ENCODE measurements around the gene RFX6.

The RFX6 gene

DNA sequence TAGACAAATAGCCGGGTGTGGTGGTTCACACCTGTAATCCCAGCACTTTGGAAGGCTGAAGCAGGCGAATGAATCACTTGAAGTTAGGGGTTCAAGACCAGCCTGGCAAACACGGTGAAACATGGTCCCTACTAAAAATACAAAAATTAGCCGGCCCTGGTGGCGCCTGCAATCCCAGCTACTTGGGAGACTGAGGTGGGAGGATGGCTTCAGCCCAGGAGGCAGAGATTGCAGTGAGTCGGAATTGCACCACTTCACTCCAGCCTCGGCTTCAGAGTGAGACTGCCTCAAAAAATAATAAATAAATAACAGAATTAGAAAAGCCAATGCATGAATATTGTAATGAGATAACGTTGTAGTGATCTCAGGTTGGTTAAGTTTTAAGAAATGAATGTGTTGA is 61.3 kb downstream of the RFX6 start:
- no peaks in the 10 kb centered on the region for H3K36me3 Mint-ChIP-seq

DNA sequence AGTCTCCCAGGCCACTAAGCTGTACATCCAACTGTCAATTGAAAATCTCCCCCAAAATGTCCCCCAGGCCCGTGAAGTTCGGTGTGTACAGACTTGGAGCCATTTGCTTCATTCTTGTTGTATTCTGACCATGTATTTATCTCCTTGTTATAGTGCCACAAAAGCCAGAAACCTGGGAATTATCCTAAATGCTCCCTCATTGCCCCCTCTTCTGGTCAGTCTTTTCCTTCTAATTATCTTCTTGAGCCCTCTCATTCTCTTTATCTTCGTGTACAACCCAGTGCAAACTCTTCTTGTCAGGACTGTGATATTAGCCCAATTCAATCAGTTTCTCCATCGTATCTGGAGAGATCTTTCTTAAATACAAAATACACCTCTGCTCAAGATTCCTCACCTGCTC is 64.7 kb downstream of the RFX6 start:
- Mint-ChIP-seq H3K4me1 (no peaks in the 10 kb centered on the region), H3K4me3 (no peak overlapping the region), H3K27ac (no peak overlapping the region), H3K36me3 (no peaks in the 10 kb centered on the region), H3K9me3 (no peaks in the 10 kb centered on the region)
- no peak for ATAC-seq
- DNase-seq (ENCODE audit: low spot score in 2 of 2), result no peak

More for the DNA sequence above, 61.3 kb downstream of the RFX6 start:
- H3K4me3 Mint-ChIP-seq, result no peak overlapping the region
- H3K4me1 Mint-ChIP-seq, result no peaks in the 10 kb centered on the region
- H3K9me3 Mint-ChIP-seq, result no peaks in the 10 kb centered on the region
- DNase-seq (ENCODE audit: low spot score in 2 of 2), result no peak
- no peak overlapping the region for H3K27ac Mint-ChIP-seq
- ATAC-seq, result no peak

DNA sequence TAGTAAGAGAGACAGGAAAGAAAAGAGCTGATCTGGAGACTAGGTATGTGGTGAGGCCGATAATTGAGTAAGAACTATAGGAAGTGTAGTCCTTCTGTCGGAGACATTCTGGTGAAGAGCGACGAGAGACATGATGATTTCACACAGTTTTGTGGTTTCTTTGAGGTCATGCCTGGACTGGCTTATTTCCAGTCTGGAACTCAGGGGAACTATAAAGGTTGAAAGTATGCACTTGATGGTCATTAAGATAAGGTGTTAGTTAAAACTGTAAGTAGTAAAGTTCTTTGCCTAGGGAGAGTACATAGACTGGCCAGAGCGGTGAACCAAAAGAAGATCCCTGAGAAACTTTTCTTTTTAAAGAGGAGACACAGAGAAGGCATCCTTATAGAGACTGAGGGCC is 68.8 kb downstream of the RFX6 start:
- no peak for DNase-seq (ENCODE audit: low spot score in 2 of 2)
- Mint-ChIP-seq H3K4me1 (no peaks in the 10 kb centered on the region), H3K27ac (no peak overlapping the region), H3K36me3 (no peaks in the 10 kb centered on the region), H3K4me3 (no peak overlapping the region), H3K9me3 (no peaks in the 10 kb centered on the region)
- ATAC-seq, result no peak

DNA sequence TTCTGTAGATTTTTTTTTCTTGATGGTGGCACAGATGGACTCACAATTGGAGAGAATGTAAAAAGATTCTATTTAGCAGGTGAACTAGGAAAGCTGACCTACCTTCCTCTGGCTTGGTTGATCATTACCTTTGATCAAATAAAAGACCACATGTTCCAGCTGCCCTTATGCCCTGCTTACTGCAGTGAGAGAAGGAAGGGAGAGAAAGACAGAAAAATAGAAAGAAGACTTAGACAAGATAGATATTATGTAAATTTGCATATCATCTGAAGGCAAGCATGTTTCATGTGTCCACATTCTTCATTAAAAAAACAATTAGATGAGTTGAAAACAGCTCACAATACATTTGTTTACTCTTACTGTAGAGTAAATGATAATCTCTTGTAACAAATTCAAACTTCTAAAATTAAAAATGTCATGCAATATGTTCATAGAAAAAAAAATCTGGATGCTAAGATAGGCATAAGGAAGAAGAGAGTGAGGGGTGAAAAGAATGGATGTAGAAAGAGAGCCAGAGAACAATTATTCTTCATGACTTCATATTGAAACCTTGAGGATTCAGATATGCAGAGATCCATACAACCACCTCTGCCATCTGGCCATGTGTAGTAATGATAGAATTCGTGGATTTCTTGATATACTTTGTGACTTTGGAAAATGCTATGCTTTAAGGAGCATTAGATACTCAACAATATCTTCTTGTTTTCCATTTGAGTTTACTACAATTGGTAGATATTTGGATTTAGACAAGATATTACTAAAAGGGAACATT is 71.7 kb downstream of the RFX6 start:
- no peaks in the 10 kb centered on the region for H3K4me1 Mint-ChIP-seq
- ATAC-seq (no peak), DNase-seq (ENCODE audit: low spot score in 2 of 2) (no peak)
- no peaks in the 10 kb centered on the region for H3K36me3 Mint-ChIP-seq
- H3K4me3 Mint-ChIP-seq, result no peak overlapping the region
- no peak overlapping the region for H3K27ac Mint-ChIP-seq
- H3K9me3 Mint-ChIP-seq, result no peaks in the 10 kb centered on the region

DNA sequence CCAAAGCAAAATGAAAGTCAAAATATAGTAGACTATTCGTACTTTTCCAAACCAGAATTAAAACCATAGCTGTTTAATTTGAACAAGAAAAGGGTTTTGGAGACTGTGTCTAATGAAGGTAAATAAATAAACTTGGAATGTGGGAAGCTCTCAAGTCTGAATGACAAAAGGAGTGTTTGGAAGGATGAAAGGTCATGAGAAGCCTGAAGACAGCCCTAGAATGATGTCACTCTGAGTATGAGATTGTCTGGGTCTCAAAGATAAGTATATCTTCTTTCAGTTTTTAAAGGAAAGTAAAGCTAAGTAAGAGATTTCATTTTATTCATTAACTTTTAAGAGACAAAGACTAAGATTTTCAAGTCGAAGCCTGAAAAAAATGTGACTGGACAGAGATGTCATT is 72.9 kb downstream of the RFX6 start:
- Mint-ChIP-seq H3K36me3 (no peaks in the 10 kb centered on the region), H3K27ac (no peak overlapping the region), H3K9me3 (no peaks in the 10 kb centered on the region), H3K4me3 (no peak overlapping the region), H3K4me1 (no peaks in the 10 kb centered on the region)
- no peak for ATAC-seq
- DNase-seq (ENCODE audit: low spot score in 2 of 2), result no peak

DNA sequence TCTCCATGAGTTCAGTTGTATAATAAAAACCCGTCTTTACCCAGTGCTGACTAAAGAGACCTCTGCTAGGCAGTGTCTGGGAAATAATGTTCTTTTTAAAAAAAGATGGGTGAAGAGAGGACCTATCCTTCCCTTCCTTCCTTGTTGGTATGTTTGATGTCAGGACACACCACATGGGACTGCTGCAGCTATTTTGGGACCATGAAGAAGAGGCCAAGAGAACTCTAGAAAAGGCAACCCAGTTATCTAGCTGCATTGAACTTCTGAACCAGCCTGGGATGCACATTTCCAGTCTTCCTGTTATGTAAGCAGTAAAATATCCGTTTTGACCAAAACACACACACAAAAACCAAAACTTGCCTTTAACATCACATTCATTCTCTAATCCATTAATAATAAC is 77.3 kb downstream of the RFX6 start:
- no peak overlapping the region for H3K4me3 Mint-ChIP-seq
- no peaks in the 10 kb centered on the region for H3K36me3 Mint-ChIP-seq
- no peak for ATAC-seq
- DNase-seq (ENCODE audit: low spot score in 2 of 2), result no peak
- peaks cover 3% of the 10 kb centered on the region for H3K9me3 Mint-ChIP-seq
- H3K27ac Mint-ChIP-seq, result no peak overlapping the region
- no peaks in the 10 kb centered on the region for H3K4me1 Mint-ChIP-seq

DNA sequence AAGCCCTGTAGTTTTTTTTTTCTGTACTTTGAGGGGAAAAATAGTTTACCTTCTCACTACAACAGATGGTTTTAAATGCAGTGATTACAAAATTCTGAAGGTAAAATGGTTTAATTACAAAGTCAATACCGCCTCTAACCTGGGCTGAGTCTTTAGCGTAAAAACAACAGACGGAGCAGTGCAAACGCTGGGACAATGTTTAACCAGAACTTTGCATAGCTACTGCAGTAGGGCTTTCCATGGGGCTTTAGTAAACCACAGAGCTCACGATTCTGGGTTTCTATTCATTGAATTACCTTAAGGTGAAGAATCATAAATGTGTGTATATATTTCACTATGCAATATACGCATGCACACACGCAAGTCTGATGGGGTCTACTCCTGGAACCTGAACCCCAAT is 77.9 kb downstream of the RFX6 start:
- ATAC-seq (no peak), DNase-seq (ENCODE audit: low spot score in 2 of 2) (no peak)
- Mint-ChIP-seq H3K4me3 (no peak overlapping the region), H3K36me3 (no peaks in the 10 kb centered on the region), H3K4me1 (no peaks in the 10 kb centered on the region), H3K9me3 (peaks cover 3% of the 10 kb centered on the region), H3K27ac (no peak overlapping the region)

DNA sequence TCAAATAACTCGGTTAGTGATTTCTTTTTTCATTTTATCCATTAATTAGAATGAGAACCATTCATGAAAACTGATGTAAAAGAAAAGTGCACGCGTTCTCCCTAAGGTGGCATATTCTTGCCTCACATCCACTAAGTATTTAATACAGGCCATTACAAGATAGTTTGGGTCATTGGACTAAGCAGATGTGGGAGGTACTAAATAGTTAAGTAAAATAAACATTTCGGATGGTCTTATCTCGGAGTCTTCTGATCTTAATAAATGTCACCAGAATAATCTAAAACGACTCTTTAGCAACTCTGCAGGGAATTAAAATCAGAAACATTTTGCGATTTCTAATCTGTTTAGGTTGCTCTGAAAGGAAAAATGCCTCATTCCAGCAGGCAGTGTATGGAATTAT is 78.7 kb downstream of the RFX6 start:
- Mint-ChIP-seq H3K4me3 (no peak overlapping the region), H3K9me3 (peaks cover 3% of the 10 kb centered on the region)

DNA sequence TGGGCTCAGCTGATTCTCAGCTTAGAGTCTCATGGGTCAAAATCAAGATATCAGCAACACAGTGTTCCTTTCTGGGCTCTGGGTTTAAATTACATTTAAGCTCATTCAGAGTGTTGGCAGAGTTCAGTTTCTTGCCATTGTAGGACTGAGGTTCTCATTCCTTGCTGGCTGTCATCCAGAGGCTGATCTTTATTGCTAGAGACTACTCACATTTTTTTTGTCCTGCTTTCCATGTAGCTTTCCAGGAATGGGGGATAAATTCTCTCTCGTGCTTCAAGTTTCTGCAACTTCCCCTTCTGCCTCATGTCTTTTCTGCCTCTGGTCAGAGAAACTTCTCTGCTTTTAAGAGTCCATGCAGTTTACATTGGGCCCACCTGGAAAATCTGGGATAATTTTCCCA is 86.9 kb downstream of the RFX6 start:
- Mint-ChIP-seq H3K9me3 (no peaks in the 10 kb centered on the region), H3K27ac (no peak overlapping the region), H3K36me3 (no peaks in the 10 kb centered on the region), H3K4me3 (no peak overlapping the region), H3K4me1 (no peaks in the 10 kb centered on the region)
- no peak for ATAC-seq
- no peak for DNase-seq (ENCODE audit: low spot score in 2 of 2)

More for the DNA sequence above, 78.7 kb downstream of the RFX6 start:
- DNase-seq (ENCODE audit: low spot score in 2 of 2), result no peak
- Mint-ChIP-seq H3K4me1 (no peaks in the 10 kb centered on the region), H3K36me3 (no peaks in the 10 kb centered on the region), H3K27ac (no peak overlapping the region)
- ATAC-seq, result no peak

DNA sequence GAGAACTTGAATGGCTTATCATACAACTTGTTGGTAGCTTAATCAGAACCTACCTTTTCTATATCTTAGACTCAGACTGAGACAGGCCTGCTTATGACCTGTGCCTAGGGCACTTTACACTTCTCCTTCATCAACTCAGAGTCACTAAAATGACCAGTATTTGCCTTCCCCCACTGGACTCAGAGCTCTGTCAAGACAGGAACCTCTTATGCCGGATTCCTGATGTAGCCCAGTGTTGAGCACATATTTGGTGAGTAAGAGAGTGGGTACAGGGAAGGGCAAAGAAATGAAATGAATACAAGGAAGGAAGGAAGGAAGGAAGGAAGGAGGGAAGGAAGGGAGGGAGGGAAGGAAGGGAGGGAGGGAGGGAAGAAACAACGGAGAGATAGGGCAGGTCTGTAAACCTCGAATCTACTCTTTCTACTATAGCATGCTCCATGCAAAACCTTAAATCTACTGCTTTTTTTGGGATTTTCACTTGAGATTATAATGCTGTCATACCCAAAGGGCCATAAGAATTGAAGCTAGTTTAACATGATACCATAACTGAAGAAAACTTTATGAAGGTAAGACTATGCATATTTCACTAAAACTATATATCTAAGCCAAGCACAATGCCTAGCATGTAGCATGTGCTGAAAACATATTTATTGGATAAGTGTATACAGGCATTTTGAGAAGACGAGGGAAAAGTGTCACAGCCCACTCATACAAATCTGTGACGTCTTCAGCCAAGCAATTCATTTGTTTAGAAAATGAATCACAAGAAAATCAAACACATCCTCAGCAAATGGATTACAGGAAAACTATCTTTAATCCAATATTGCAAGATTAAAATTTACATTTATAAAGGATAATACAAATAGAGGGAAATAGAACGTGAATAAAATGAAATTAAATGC is 89.9 kb downstream of the RFX6 start:
- no peak overlapping the region for H3K4me3 Mint-ChIP-seq
- ATAC-seq (no peak), DNase-seq (ENCODE audit: low spot score in 2 of 2) (no peak)
- H3K4me1 Mint-ChIP-seq, result no peaks in the 10 kb centered on the region
- no peak overlapping the region for H3K27ac Mint-ChIP-seq
- H3K36me3 Mint-ChIP-seq, result no peaks in the 10 kb centered on the region
- no peaks in the 10 kb centered on the region for H3K9me3 Mint-ChIP-seq

DNA sequence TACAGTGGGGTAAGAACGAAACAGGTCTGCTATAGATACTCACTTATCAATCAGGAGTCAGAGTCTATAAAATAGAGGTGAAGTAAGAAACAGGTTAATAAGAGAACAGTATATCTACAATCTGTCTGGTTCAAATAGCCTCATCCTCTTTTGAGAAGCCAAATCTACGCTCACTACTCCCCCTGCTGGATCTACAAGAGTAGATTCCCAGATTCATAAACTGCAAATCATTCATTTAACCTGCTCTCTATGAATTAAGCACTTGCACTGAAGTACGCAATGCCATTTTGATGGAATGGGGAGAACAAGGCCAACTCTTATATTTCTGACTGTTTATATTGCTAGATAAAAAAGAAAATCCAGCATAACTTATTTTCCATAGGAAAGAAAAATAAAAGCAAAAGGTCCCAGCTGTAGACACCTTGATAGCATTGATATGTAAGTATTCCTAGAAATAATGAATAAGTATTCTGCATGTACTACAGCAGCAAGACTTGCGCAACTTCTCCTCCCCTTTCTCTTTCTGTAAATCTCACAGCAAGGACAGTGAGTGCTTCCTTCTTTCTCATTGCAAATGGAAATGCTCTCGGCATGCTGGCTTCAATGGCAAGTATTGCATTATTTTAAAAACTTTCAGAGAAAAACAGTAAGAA is 92.3 kb downstream of the RFX6 start:
- H3K36me3 Mint-ChIP-seq, result no peaks in the 10 kb centered on the region
- ATAC-seq (peak; percentile 52), DNase-seq (ENCODE audit: low spot score in 2 of 2) (no peak)
- H3K9me3 Mint-ChIP-seq, result no peaks in the 10 kb centered on the region
- H3K4me3 Mint-ChIP-seq, result no peak overlapping the region
- H3K27ac Mint-ChIP-seq, result no peak overlapping the region
- H3K4me1 Mint-ChIP-seq, result no peaks in the 10 kb centered on the region

DNA sequence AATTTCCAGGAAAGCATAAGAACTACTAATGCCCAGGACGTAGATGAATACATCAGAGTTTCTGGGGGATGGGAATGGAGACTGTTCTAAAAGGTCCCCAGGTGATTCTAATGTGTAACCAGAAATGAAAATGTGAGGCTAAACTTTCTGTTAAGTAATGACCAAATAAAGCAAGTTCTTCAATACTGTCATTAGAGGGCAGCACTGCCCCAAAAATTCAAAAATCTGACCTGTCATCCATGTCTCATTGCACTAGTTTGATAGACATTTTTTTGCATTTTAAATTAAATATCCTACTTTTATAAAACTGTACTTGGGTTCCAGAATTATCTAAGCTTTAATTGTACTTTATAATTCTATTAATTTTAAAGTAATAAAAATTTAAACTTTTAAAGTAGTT is 94.9 kb downstream of the RFX6 start:
- DNase-seq (ENCODE audit: low spot score in 2 of 2) (no peak), ATAC-seq (no peak)
- no peaks in the 10 kb centered on the region for H3K4me1 Mint-ChIP-seq
- no peak overlapping the region for H3K27ac Mint-ChIP-seq
- no peaks in the 10 kb centered on the region for H3K36me3 Mint-ChIP-seq
- no peak overlapping the region for H3K4me3 Mint-ChIP-seq
- H3K9me3 Mint-ChIP-seq, result no peaks in the 10 kb centered on the region

DNA sequence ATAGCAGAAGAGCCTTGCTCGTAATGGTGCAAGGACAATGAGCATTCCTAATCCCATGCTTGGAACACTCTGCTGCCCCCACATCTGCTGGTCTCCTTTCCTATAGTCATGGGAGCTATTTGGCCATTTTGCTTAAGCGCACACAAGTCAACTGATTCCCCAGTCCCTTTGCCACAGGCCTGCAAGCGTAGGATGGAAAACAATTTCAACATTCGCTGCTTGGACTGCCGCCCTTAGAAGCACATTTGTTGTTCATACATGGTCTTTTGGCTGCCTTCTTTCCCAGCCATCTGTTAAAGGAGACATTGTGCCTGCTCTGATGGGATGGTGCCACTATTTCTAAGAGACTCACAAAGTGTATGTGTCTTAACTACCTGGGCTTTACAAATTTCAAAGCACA is 96.9 kb downstream of the RFX6 start:
- H3K27ac Mint-ChIP-seq, result no peak overlapping the region
- no peaks in the 10 kb centered on the region for H3K36me3 Mint-ChIP-seq
- ATAC-seq (no peak), DNase-seq (ENCODE audit: low spot score in 2 of 2) (no peak)
- no peaks in the 10 kb centered on the region for H3K9me3 Mint-ChIP-seq
- no peaks in the 10 kb centered on the region for H3K4me1 Mint-ChIP-seq
- H3K4me3 Mint-ChIP-seq, result no peak overlapping the region

DNA sequence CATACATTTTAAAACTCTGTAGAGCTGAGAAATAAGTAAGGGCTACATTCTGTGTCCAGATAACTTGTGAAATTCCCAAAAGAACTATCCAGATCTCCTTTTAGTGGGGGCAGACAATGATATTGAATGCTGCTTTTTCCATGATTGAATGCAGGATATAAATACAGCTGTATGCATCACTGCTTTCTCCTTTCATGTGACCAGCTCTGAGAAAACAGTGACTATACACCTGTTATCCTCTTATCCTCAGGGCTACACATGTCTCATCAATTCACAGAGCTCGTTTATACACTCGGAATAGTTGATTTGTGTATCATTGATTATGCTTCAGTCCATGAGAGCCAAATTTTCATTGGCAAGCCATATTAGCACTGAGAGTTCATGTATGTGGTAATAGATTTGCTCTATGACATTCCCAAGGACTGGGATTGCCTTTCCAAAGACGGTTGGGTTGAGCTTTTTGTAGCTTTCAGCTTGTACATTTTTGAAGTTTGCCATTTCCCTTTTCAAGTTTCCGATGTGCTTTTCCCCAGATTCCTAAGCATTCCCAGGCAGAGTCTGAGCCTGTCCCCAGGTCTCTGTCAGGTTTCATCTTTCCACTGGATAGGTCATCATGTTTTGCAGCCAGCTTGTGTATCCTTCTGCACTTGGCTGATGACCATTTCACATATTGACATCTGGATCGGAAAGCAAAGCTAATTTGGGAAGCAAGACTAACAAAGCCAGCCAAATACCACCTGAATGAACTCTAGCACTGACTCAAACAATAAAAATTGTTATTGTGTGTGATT is 97.7 kb downstream of the RFX6 start:
- DNase-seq (ENCODE audit: low spot score in 2 of 2) (no peak), ATAC-seq (no peak)
- H3K27ac Mint-ChIP-seq, result no peak overlapping the region
- no peaks in the 10 kb centered on the region for H3K9me3 Mint-ChIP-seq
- H3K4me1 Mint-ChIP-seq, result no peaks in the 10 kb centered on the region
- no peaks in the 10 kb centered on the region for H3K36me3 Mint-ChIP-seq
- H3K4me3 Mint-ChIP-seq, result no peak overlapping the region

DNA sequence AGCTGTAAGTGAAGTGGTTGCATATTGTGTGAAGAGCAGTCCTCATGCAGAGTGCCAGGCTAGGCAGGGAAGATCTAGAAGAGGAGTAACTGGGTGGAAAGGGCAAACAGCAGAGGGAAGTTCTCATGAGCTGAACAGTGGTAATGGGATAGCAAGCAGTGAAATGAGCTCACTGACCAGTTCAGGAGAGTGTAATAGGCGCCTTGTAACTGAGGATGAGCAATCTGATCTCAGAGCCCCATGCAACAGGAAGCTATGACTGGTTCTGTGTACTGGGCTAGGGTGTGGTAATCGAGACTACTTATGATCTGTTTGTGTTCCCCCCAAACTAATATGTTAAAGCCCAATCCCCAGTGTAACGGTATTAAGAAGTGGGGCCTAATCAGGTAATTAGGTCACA is 98.6 kb downstream of the RFX6 start:
- no peak overlapping the region for H3K4me3 Mint-ChIP-seq
- no peaks in the 10 kb centered on the region for H3K36me3 Mint-ChIP-seq
- ATAC-seq, result peak; percentile 59
- no peaks in the 10 kb centered on the region for H3K9me3 Mint-ChIP-seq
- DNase-seq (ENCODE audit: low spot score in 2 of 2), result no peak
- no peak overlapping the region for H3K27ac Mint-ChIP-seq
- H3K4me1 Mint-ChIP-seq, result no peaks in the 10 kb centered on the region
